Testis (tissue), 3 donors: ENCODE measurements around the gene SERPIND1. TPM values are rescaled to one million over a fixed set of nuclear protein-coding genes. Genes with fewer than 3 reads are reported as not detected.

Experiments
- DNase-seq: peaks from one replicate; pipeline ENCODE4 v3.0.0-alpha.2; 2019
- H3K27ac ChIP-seq, 2 donors: fragments of 200-600 bp; sonication (generic); one replicate each; pipeline ENCODE4 v1.5.1; 2019
- H3K27me3 ChIP-seq: fragments of 200-600 bp; sonication (generic); one replicate; pipeline ENCODE4 v1.5.1; 2019
- H3K36me3 ChIP-seq: fragments of 200-600 bp; sonication (generic); one replicate; pipeline ENCODE4 v1.5.1; 2017; ENCODE audit warnings: low read depth; ENCODE audit errors: missing control alignments
- H3K4me1 ChIP-seq: fragments of 200-600 bp; sonication (generic); one replicate; pipeline ENCODE4 v1.5.1; 2019
- H3K4me3 ChIP-seq, 2 donors: fragments of 200-600 bp; sonication (generic); one replicate each; pipeline ENCODE4 v1.5.1; 2017 to 2019
- H3K9me3 ChIP-seq: fragments of 200-600 bp; sonication (generic); one replicate; pipeline ENCODE4 v1.5.1; 2017
- POLR2A ChIP-seq: fragments of 450-650 bp; IDR thresholded peaks from one replicate; pipeline ENCODE4 v1.6.1; 2017; ENCODE audit warnings: antibody characterized with exemption, mild to moderate bottlenecking, moderate library complexity
- WGBS, 2 donors: methylation state at CpG; one replicate each; pipeline ENCODE4 v1.1.5; 2018; 5-methylcytosine and 5-hydroxymethylcytosine counted together
- intact Hi-C: fragments of 100-400 bp; cut with DNase I; formaldehyde crosslinking; loops from one replicate; pipeline ENCODE4 v1.15.1; 2023; ENCODE audit warnings: low total_unique reads
- polyA plus RNA-seq: library from polyadenylated mRNA; stranded (reverse); fragments of 350-450 nt; fragmentation: Illumina TruSeq; extraction: RNeasy Lipid Tissue Mini Kit (QIAGEN cat#74804); gene quantifications from one replicate; pipeline ENCODE4 v1.2.3, GENCODE V29; 2014; ENCODE audit warnings: low read depth, low replicate concordance; ENCODE audit not compliant: insufficient read depth
- total RNA-seq, 2 donors: library from RNA; depleted of rRNA; stranded (reverse); fragments of >200 nt; gene quantifications; one replicate each; pipeline ENCODE4 v1.2.3, GENCODE V29; 2016
- TF ChIP-seq, protein P1 (sequence below), 3 experiments: fragments of 450-650 bp in 2 of 3; fragments of 200-600 bp in 1 of 3; sonication (generic) in 1 of 3; IDR thresholded peaks; one replicate each; pipeline ENCODE4 v1.5.1; 2016 to 2019; ENCODE audit warnings: antibody characterized with exemption in 3 of 3, mild to moderate bottlenecking in 2 of 3, moderate library complexity in 1 of 3

The SERPIND1 gene
- total and polyA plus RNA-seq, 3 donors from 2014 or later: 0.16 to 0.78 (median 0.25) TPM

DNA sequence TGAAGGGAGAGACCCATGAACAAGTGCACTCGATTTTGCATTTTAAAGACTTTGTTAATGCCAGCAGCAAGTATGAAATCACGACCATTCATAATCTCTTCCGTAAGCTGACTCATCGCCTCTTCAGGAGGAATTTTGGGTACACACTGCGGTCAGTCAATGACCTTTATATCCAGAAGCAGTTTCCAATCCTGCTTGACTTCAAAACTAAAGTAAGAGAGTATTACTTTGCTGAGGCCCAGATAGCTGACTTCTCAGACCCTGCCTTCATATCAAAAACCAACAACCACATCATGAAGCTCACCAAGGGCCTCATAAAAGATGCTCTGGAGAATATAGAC, 5.9 kb downstream of the SERPIND1 start:
- Histone ChIP-seq H3K27ac (no peak overlapping the region), H3K36me3 (no peaks in the 10 kb centered on the region), H3K9me3 (no peaks in the 10 kb centered on the region), H3K27me3 (no peaks in the 10 kb centered on the region), H3K4me1 (no peaks in the 10 kb centered on the region), H3K4me3 (no peak overlapping the region)
- 94 to 95% methylated on average over 5 of the region's 5 CpGs for WGBS, 2 donors
- no peak for TF ChIP-seq POLR2A
- TF ChIP-seq, protein P1, sequence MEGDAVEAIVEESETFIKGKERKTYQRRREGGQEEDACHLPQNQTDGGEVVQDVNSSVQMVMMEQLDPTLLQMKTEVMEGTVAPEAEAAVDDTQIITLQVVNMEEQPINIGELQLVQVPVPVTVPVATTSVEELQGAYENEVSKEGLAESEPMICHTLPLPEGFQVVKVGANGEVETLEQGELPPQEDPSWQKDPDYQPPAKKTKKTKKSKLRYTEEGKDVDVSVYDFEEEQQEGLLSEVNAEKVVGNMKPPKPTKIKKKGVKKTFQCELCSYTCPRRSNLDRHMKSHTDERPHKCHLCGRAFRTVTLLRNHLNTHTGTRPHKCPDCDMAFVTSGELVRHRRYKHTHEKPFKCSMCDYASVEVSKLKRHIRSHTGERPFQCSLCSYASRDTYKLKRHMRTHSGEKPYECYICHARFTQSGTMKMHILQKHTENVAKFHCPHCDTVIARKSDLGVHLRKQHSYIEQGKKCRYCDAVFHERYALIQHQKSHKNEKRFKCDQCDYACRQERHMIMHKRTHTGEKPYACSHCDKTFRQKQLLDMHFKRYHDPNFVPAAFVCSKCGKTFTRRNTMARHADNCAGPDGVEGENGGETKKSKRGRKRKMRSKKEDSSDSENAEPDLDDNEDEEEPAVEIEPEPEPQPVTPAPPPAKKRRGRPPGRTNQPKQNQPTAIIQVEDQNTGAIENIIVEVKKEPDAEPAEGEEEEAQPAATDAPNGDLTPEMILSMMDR (IDR thresholded peaks at IDR 0.05): no peak
- intact Hi-C loops: no loop called here
- DNase-seq: no peak

GRCh38 chr22:20781272-20781990, 7.5 kb downstream of the SERPIND1 start:
- DNase-seq: no peak
- Histone ChIP-seq H3K36me3 (no peaks in the 10 kb centered on the region), H3K27me3 (no peaks in the 10 kb centered on the region), H3K4me1 (no peaks in the 10 kb centered on the region), H3K9me3 (no peaks in the 10 kb centered on the region), H3K4me3 (no peak overlapping the region), H3K27ac (no peak overlapping the region)
- TF ChIP-seq, protein P1 (IDR thresholded peaks at IDR 0.05): no peak
- TF ChIP-seq POLR2A: no peak
- WGBS, 2 donors: 90 to 93% methylated on average over 9 to 11 of the region's 11 CpGs
- intact Hi-C loops: no loop called here

DNA sequence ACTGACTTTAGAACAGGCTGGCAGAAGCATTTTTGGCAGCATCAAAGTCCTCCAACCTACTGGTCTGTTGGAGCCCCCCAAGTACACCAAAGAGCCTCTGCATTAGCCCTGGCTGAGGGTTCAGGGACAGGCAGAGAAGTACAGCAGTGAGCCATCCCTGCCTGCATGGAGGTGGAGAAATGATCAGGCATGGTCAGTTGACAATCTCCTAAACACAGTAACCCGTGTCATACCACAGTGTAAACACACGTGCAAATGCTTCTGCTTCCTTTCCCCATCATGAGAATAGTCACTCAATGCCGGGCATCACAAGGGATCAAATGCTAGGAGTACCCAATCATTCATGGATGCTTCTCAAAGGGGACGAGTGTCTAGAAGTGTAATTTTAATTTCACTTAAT, 8.2 kb downstream of the SERPIND1 start:
- H3K4me3 ChIP-seq: no peak overlapping the region
- H3K4me1 ChIP-seq: no peaks in the 10 kb centered on the region
- no peaks in the 10 kb centered on the region for H3K9me3 ChIP-seq
- no peaks in the 10 kb centered on the region for H3K27me3 ChIP-seq
- no peak overlapping the region for H3K27ac ChIP-seq
- intact Hi-C loops: no loop called here
- no peaks in the 10 kb centered on the region for H3K36me3 ChIP-seq
- no peak for TF ChIP-seq POLR2A
- TF ChIP-seq, protein P1 (IDR thresholded peaks at IDR 0.05): no peak
- WGBS, 2 donors: 94 to 96% methylated on average over 4 of the region's 4 CpGs
- DNase-seq: no peak

DNA sequence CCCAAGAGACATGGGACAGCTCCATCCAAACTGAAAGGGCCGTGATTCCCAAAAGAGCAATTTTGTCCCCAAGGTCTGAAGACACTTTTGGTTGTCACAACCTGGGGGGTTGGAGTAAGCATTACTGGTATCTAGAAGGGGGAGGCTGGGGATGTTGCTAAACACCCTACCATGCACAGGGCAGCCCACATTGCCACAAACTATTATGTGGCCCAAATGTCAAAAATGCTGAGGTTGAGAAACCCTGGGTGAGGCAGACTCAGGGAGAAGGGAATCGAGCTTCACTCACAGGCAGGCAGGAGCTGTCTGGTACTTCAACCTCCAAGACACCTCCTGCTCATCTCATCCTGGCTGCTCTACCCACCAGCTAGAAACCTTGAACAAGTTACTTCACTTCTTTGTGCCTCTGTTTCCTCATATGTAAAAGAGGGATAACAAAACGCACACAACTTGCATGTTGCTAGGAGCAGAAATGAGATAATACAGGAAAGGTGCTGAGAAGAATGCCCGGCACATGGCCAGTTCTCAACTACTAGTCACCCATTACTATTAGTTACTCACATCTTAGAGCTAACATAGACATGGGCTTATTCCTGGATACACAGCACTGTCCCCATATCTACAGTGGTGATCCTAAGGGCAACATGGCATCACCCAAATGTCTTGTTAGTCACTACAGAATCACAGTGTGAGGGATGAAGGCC, 8.8 kb downstream of the SERPIND1 start:
- no peak for TF ChIP-seq POLR2A
- TF ChIP-seq, protein P1 (IDR thresholded peaks at IDR 0.05): no peak
- H3K36me3 ChIP-seq: no peaks in the 10 kb centered on the region
- no peak for DNase-seq
- no peaks in the 10 kb centered on the region for H3K9me3 ChIP-seq
- H3K27me3 ChIP-seq: no peaks in the 10 kb centered on the region
- no peak overlapping the region for H3K4me3 ChIP-seq
- 94 to 96% methylated on average over 4 of the region's 4 CpGs for WGBS, 2 donors
- intact Hi-C loops: no loop called here
- H3K27ac ChIP-seq: no peak overlapping the region
- H3K4me1 ChIP-seq: no peaks in the 10 kb centered on the region
